Measurements from ENCODE around the gene GRB10.

Gene GRB10

GRCh38 chr7:50540785-50541579 is 241.7 kb downstream of the GRB10 start:
- Histone ChIP-seq H3K27ac (no peak overlapping the region), H3K36me3 (replicated peaks) (no peaks in the 10 kb centered on the region), H3K27me3 (replicated peaks) (no peaks in the 10 kb centered on the region), H3K4me3 (ENCODE audit: low read depth, low read length) (no peak overlapping the region)
- DNase-seq, result no peak
- TF ChIP-seq CTCF (IDR thresholded peaks at IDR 0.05; ENCODE audit: low read depth, low read length, missing control alignments), result no peak
- in situ Hi-C loops (cut with HindIII; ENCODE audit: low pct_ligation_motif_present, low sequenced_read_pairs), result no loop called here
